ENCODE data around the gene TRIP10.
"Not testable (repeated sequence)": the region's sequence is repeated elsewhere in the genome, so short reads cannot be mapped to it uniquely, and the experiment has no call there.

The TRIP10 gene

GRCh38 chr19:6743714-6744380 is 4.4 kb downstream of the TRIP10 start:
- DNase-seq (ENCODE audit: low read depth): no peak

- DNase-seq (ENCODE audit: low read depth): no peak
Observed at GRCh38 chr19:6744381-6745301, 5.2 kb downstream of the TRIP10 start.

- no peak for DNase-seq (ENCODE audit: low read depth)
Observed at GRCh38 chr19:6745965-6746364, 6.5 kb downstream of the TRIP10 start.

GRCh38 chr19:6748543-6748942 is 9.1 kb downstream of the TRIP10 start:
- DNase-seq (ENCODE audit: low read depth): not testable (repeated sequence)

GRCh38 chr19:6750062-6750461 is 10.6 kb downstream of the TRIP10 start:
- DNase-seq (ENCODE audit: low read depth): no peak

GRCh38 chr19:6751189-6751588 is 11.7 kb downstream of the TRIP10 start:
- DNase-seq (ENCODE audit: low read depth): no peak

GRCh38 chr19:6752256-6753177 is 13.0 kb downstream of the TRIP10 start:
- no peak for DNase-seq (ENCODE audit: low read depth)

- peak; percentile 67 for DNase-seq (ENCODE audit: low read depth)
Observed at GRCh38 chr19:6753178-6754031, 13.9 kb downstream of the TRIP10 start.

- DNase-seq (ENCODE audit: low read depth): no peak
Observed at GRCh38 chr19:6754136-6754535, 14.7 kb downstream of the TRIP10 start.

- DNase-seq (ENCODE audit: low read depth): no peak
Observed at GRCh38 chr19:6754653-6755463, 15.4 kb downstream of the TRIP10 start.

GRCh38 chr19:6760606-6761005 is 21.1 kb downstream of the TRIP10 start:
- DNase-seq (ENCODE audit: low read depth): no peak

- DNase-seq (ENCODE audit: low read depth): no peak
Observed at GRCh38 chr19:6761053-6761676, 21.7 kb downstream of the TRIP10 start.

GRCh38 chr19:6762253-6762797 is 22.8 kb downstream of the TRIP10 start:
- DNase-seq (ENCODE audit: low read depth): not testable (repeated sequence)

- no peak for DNase-seq (ENCODE audit: low read depth)
Observed at GRCh38 chr19:6765738-6766356, 26.4 kb downstream of the TRIP10 start.

- no peak for DNase-seq (ENCODE audit: low read depth)
Observed at GRCh38 chr19:6766357-6767080, 27.0 kb downstream of the TRIP10 start.

- DNase-seq (ENCODE audit: low read depth): no peak
Observed at GRCh38 chr19:6767081-6767356, 27.5 kb downstream of the TRIP10 start.

GRCh38 chr19:6767357-6768235 is 28.1 kb downstream of the TRIP10 start, which contains the start of gene SH2D3A:
TSS of gene SH2D3A (minus strand) at chr19:6767435. CDS start at chr19:6763748, 3,687 bp downstream.
- DNase-seq (ENCODE audit: low read depth): peak; percentile 90
